Duodenal mucosa (tissue), 2 donors: ENCODE results near the gene VAT1.

Experiments used
- H3K27ac ChIP-seq: one replicate; pipeline ENCODE4 v1.7.0; 2013; ENCODE audit warnings: low read depth, low read length
- H3K27me3 ChIP-seq, 2 donors: one replicate each; pipeline ENCODE4 v1.7.0; 2013; ENCODE audit warnings: low read length in 2 of 2, control low read depth in 1 of 2; ENCODE audit not compliant: insufficient read depth in 2 of 2, control insufficient read depth in 1 of 2
- H3K36me3 ChIP-seq, 2 donors: one replicate each; pipeline ENCODE4 v1.7.0; 2013; ENCODE audit warnings: low read length in 2 of 2, control low read depth in 1 of 2; ENCODE audit not compliant: insufficient read depth in 2 of 2, control insufficient read depth in 1 of 2
- H3K4me1 ChIP-seq, 2 donors: one replicate each; pipeline ENCODE4 v1.7.0; 2013; ENCODE audit warnings: low read length in 2 of 2, control low read depth in 1 of 2; ENCODE audit not compliant: insufficient read depth in 2 of 2, control insufficient read depth in 1 of 2
- H3K4me3 ChIP-seq, 2 donors: one replicate each; pipeline ENCODE4 v1.7.0; 2013; ENCODE audit warnings: low read length in 2 of 2, low read depth in 1 of 2
- H3K9ac ChIP-seq, 2 donors: one replicate each; pipeline ENCODE4 v1.7.0; 2013; ENCODE audit warnings: low read length in 2 of 2, low read depth in 1 of 2
- H3K9me3 ChIP-seq, 2 donors: one replicate each; pipeline ENCODE4 v1.7.0; 2013; ENCODE audit warnings: low read length in 2 of 2, control low read depth in 1 of 2; ENCODE audit not compliant: control insufficient read depth in 1 of 2

The VAT1 gene

GRCh38 chr17:43027091-43028032 is 5.2 kb upstream of the VAT1 start:
- Histone ChIP-seq H3K36me3 (no peaks in the 10 kb centered on the region), H3K9me3 (no peaks in the 10 kb centered on the region), H3K27ac (no peak overlapping the region), H3K4me3 (no peak overlapping the region), H3K4me1 (peaks cover 3 to 10% of the 10 kb centered on the region in 2 donors), H3K9ac (no peak overlapping the region), H3K27me3 (no peaks in the 10 kb centered on the region)

- Histone ChIP-seq H3K4me1 (peaks cover 3 to 11% of the 10 kb centered on the region in 2 donors), H3K27ac (no peak overlapping the region), H3K9ac (no peak overlapping the region), H3K36me3 (no peaks in the 10 kb centered on the region), H3K9me3 (no peaks in the 10 kb centered on the region), H3K4me3 (no peak overlapping the region), H3K27me3 (no peaks in the 10 kb centered on the region)
Observed at GRCh38 chr17:43026595-43026994, 4.4 kb upstream of the VAT1 start.

GRCh38 chr17:43025766-43026537 is 3.8 kb upstream of the VAT1 start:
- no peak overlapping the region for H3K4me3 ChIP-seq
- H3K27ac ChIP-seq, result no peak overlapping the region
- H3K9me3 ChIP-seq, result no peaks in the 10 kb centered on the region
- no peaks in the 10 kb centered on the region for H3K27me3 ChIP-seq
- peaks cover 3 to 15% of the 10 kb centered on the region in 2 donors for H3K4me1 ChIP-seq
- no peak overlapping the region for H3K9ac ChIP-seq
- no peaks in the 10 kb centered on the region for H3K36me3 ChIP-seq

- peak overlapping the region in 1 of 2 donors; percentile 50 for H3K4me3 ChIP-seq
- H3K9me3 ChIP-seq, result no peaks in the 10 kb centered on the region
- peaks cover 3 to 17% of the 10 kb centered on the region in 2 donors for H3K4me1 ChIP-seq
- H3K36me3 ChIP-seq, result no peaks in the 10 kb centered on the region
- H3K27ac ChIP-seq, result no peak overlapping the region
- no peaks in the 10 kb centered on the region for H3K27me3 ChIP-seq
- no peak overlapping the region for H3K9ac ChIP-seq
Observed at GRCh38 chr17:43025290-43025657, 3.1 kb upstream of the VAT1 start.

GRCh38 chr17:43024407-43025289 is 2.5 kb upstream of the VAT1 start, which contains the start of gene RND2:
Gene RND2 (plus strand): TSS chr17:43025231. CDS start chr17:43025348, 117 bp downstream.
- H3K9ac ChIP-seq, result peak within 1 kb of the TSS; percentile 62 to 72
- H3K9me3 ChIP-seq, result no peaks in the 10 kb centered on the region
- H3K36me3 ChIP-seq, result no peaks in the 10 kb centered on the region
- H3K4me3 ChIP-seq, result peak within 1 kb of the TSS; percentile 75 to 80
- H3K27me3 ChIP-seq, result no peaks in the 10 kb centered on the region
- no peak within 1 kb of the TSS for H3K27ac ChIP-seq
- peaks cover 9 to 23% of the 10 kb centered on the region in 2 donors for H3K4me1 ChIP-seq

- H3K4me3 ChIP-seq, result peak overlapping the region; percentile 88 to 91
- H3K27me3 ChIP-seq, result no peaks in the 10 kb centered on the region
- no peaks in the 10 kb centered on the region for H3K9me3 ChIP-seq
- peaks cover 15 to 41% of the 10 kb centered on the region in 2 donors for H3K4me1 ChIP-seq
- H3K36me3 ChIP-seq, result peaks cover 3 to 9% of the 10 kb centered on the region in 2 donors
- H3K27ac ChIP-seq, result peak overlapping the region; percentile 80
- peak overlapping the region; percentile 77 to 85 for H3K9ac ChIP-seq
Observed at GRCh38 chr17:43020789-43021740, 1.1 kb downstream of the VAT1 start.

- H3K27ac ChIP-seq, result no peak overlapping the region
- peak overlapping the region; percentile 16 to 55 for H3K9ac ChIP-seq
- H3K4me1 ChIP-seq, result peaks cover 19 to 46% of the 10 kb centered on the region in 2 donors
Observed at GRCh38 chr17:43020030-43020621, 2.1 kb downstream of the VAT1 start.

GRCh38 chr17:43019418-43019817 is 2.8 kb downstream of the VAT1 start:
- Histone ChIP-seq H3K4me1 (peaks cover 15 to 42% of the 10 kb centered on the region in 2 donors), H3K9me3 (no peaks in the 10 kb centered on the region), H3K36me3 (peaks cover 12 to 22% of the 10 kb centered on the region in 2 donors), H3K27ac (no peak overlapping the region), H3K4me3 (peak overlapping the region in 1 of 2 donors; percentile 42), H3K9ac (peak overlapping the region; percentile 16 to 55), H3K27me3 (no peaks in the 10 kb centered on the region)

More at GRCh38 chr17:43020030-43020621, 2.1 kb downstream of the VAT1 start:
- Histone ChIP-seq H3K27me3 (no peaks in the 10 kb centered on the region), H3K9me3 (no peaks in the 10 kb centered on the region), H3K4me3 (peak overlapping the region in 1 of 2 donors; percentile 42), H3K36me3 (peaks cover 6 to 15% of the 10 kb centered on the region in 2 donors)
